Measurements from ENCODE around the gene TBC1D14. TPM values are rescaled to one million over a fixed set of nuclear protein-coding genes. Genes with fewer than 3 reads are reported as not detected.
A peak's percentile ranks its signal among the peaks of the same experiment; 100 is the strongest.

TBC1D14 gene
- total and polyA plus RNA-seq, 9 of the 15 experiments (the other 6 are each of a cell fraction or from before 2014, with no cell fraction given) = 2.1 to 59.6 (median 44.8) TPM

DNA sequence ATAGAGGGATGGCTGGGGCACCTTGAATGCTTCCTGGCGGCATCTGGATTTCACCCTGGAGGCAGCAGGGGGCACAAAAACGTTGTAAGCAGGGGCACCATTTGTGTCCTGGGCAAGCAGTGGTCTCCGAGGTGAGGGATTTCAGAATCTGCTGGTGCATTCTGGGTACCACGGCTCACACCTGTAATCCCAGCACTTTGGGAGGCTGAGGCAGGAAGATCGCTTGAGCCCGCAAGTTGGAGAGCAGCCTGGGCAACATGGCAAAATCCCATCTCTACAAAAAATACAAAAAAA, 16.8 kb upstream of the TBC1D14 start:
- CTCF ChIA-PET (ENCODE audit: low intra/inter-chr PET ratio) = no interaction called here
- WGBS (ENCODE audit: insufficient coverage, low coverage, missing lambda C conversion rate) = 80% methylated on average over 6 of the region's 6 CpGs
- TF ChIP-seq RUNX1 (IDR thresholded peaks at IDR 0.05; ENCODE audit: low read depth) (no peak), CREB3 (tag; conservative IDR thresholded peaks at IDR 0.05; ENCODE audit: low read depth) (no peak), MAX (CRISPR knock-in tag; IDR thresholded peaks at IDR 0.05) (no peak), TOE1 (IDR thresholded peaks at IDR 0.05; ENCODE audit: borderline replicate concordance) (no peak), TOE1 (CRISPR knock-in tag; IDR thresholded peaks at IDR 0.05; ENCODE audit: borderline replicate concordance, low read depth) (0 out of 2 replicates have a peak, but pooled peaks have one; percentile 56), ZNF408 (CRISPR knock-in tag; IDR thresholded peaks at IDR 0.05; ENCODE audit: low read depth) (no peak), PHB (CRISPR knock-in tag; IDR thresholded peaks at IDR 0.05) (no peak), ZNF696 (CRISPR knock-in tag; conservative IDR thresholded peaks at IDR 0.05) (no peak), MECOM (CRISPR knock-in tag; IDR thresholded peaks at IDR 0.05) (0 out of 2 replicates have a peak, but pooled peaks have one; percentile 5), RBFOX2 (IDR thresholded peaks at IDR 0.05; ENCODE audit: low read depth, low read length) (no peak), MEIS2 (IDR thresholded peaks at IDR 0.05; ENCODE audit: partially characterized antibody) (no peak), JUN (IDR thresholded peaks at IDR 0.05; ENCODE audit: borderline replicate concordance, low read depth, low read length) (no peak), JUN (CRISPR knock-in tag; IDR thresholded peaks at IDR 0.05; ENCODE audit: borderline replicate concordance) (no peak), KDM5B (IDR thresholded peaks at IDR 0.05; ENCODE audit: insufficient replicate concordance, low read depth, low read length) (no peak), ZNF507 (tag; conservative IDR thresholded peaks at IDR 0.05) (no peak), SIRT6 (IDR thresholded peaks at IDR 0.05; ENCODE audit: low read depth, low read length) (no peak), ARID1B (IDR thresholded peaks at IDR 0.05) (no peak), CBFA2T2 (conservative IDR thresholded peaks at IDR 0.05) (no peak)
- TF ChIP-seq, protein P1, sequence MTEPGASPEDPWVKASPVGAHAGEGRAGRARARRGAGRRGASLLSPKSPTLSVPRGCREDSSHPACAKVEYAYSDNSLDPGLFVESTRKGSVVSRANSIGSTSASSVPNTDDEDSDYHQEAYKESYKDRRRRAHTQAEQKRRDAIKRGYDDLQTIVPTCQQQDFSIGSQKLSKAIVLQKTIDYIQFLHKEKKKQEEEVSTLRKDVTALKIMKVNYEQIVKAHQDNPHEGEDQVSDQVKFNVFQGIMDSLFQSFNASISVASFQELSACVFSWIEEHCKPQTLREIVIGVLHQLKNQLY (CRISPR knock-in tag; conservative IDR thresholded peaks at IDR 0.05) = no peak
- TF ChIP-seq, protein P2, sequence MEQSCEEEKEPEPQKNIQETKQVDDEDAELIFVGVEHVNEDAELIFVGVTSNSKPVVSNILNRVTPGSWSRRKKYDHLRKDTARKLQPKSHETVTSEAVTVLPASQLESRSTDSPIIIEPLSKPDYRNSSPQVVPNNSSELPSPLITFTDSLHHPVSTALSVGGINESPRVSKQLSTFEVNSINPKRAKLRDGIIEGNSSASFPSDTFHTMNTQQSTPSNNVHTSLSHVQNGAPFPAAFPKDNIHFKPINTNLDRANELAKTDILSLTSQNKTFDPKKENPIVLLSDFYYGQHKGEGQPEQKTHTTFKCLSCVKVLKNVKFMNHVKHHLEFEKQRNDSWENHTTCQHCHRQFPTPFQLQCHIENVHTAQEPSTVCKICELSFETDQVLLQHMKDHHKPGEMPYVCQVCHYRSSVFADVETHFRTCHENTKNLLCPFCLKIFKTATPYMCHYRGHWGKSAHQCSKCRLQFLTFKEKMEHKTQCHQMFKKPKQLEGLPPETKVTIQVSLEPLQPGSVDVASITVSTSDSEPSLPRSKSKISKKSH (CRISPR knock-in tag; IDR thresholded peaks at IDR 0.05) = no peak

More for the DNA sequence above, 16.8 kb upstream of the TBC1D14 start:
- peaks cover 8% of the 10 kb centered on the region for H3K9me3 ChIP-seq (replicated peaks; ENCODE audit: control insufficient read depth, insufficient read depth, low read depth, low read length)
- H3K4me2 ChIP-seq (ENCODE audit: insufficient read depth, low read length) = peak overlapping the region; percentile 72
- peak overlapping the region; percentile 91 for H2AFZ ChIP-seq (ENCODE audit: low read depth, low read length)
- H3K4me1 ChIP-seq (replicated peaks in 1 of 2; ENCODE audit: control insufficient read depth in 2 of 2, insufficient read depth in 2 of 2, low read length in 2 of 2) = peaks cover 35 to 56% of the 10 kb centered on the region in 2 experiments
- no TSS peak for BruUV-seq (replicated peaks)
- FAIRE-seq (no peak), DNase-seq (ENCODE audit: extremely low read depth in 1 of 4, low spot score in 3 of 4) (no peak), ATAC-seq (no peak)
- peak overlapping the region; percentile 51 to 61 for H3K9ac ChIP-seq (ENCODE audit: insufficient read depth in 1 of 2, low read depth in 2 of 2, low read length in 2 of 2)
- H3K4me3 ChIP-seq = no peak overlapping the region
- no peaks in the 10 kb centered on the region for H3K9me1 ChIP-seq (ENCODE audit: control insufficient read depth, insufficient read depth, low read length)
- H3K27ac ChIP-seq (ENCODE audit: extremely low read depth, low read depth, low read length) = peak overlapping the region; percentile 80
- no peaks in the 10 kb centered on the region for H4K20me1 ChIP-seq (replicated peaks; ENCODE audit: control insufficient read depth, insufficient read depth, low read length)
- H3K36me3 ChIP-seq (ENCODE audit: control insufficient read depth, insufficient read depth, low read length) = no peaks in the 10 kb centered on the region
- in situ Hi-C loops (cut with MboI) = no loop called here
- H3K79me2 ChIP-seq (ENCODE audit: control insufficient read depth, insufficient read depth, low read length) = no peaks in the 10 kb centered on the region
- H3K27me3 ChIP-seq (ENCODE audit: control insufficient read depth in 2 of 2, insufficient read depth in 2 of 2, low read length in 2 of 2) = no peaks in the 10 kb centered on the region
- intact Hi-C loops (cut with micrococcal nuclease) = loop anchor here (5.0 kb wide), 2 partner anchors 174 to 189 kb away; partner anchors contain the start of gene GRPEL1
- POLR2A ChIA-PET = interaction anchor here (0.6 to 3.8 kb wide), 8 partner anchors 13 to 185 kb away, joined by 3 to 20 read pairs (median 4); partner anchors contain the start of gene TBC1D14

Measured in K562 (cell line).